Measurements from ENCODE around the gene CNN2.

CNN2 gene

GRCh38 chr19:1049106-1049505 lies 22.7 kb downstream of the CNN2 start:
- DNase-seq (ENCODE audit: low read depth) = no peak

GRCh38 chr19:1049800-1050199 lies 23.4 kb downstream of the CNN2 start:
- no peak for DNase-seq (ENCODE audit: low read depth)

- DNase-seq (ENCODE audit: low read depth) = no peak
Observed at GRCh38 chr19:1050989-1051788, 24.8 kb downstream of the CNN2 start.

GRCh38 chr19:1051791-1052190 lies 25.4 kb downstream of the CNN2 start:
- DNase-seq (ENCODE audit: low read depth) = no peak

GRCh38 chr19:1052349-1052975 lies 26.1 kb downstream of the CNN2 start:
- no peak for DNase-seq (ENCODE audit: low read depth)

GRCh38 chr19:1053176-1054101 lies 27.0 kb downstream of the CNN2 start:
- DNase-seq (ENCODE audit: low read depth) = no peak

GRCh38 chr19:1054102-1055027 lies 28.0 kb downstream of the CNN2 start:
- no peak for DNase-seq (ENCODE audit: low read depth)

GRCh38 chr19:1055028-1055425 lies 28.6 kb downstream of the CNN2 start:
- no peak for DNase-seq (ENCODE audit: low read depth)

- no peak for DNase-seq (ENCODE audit: low read depth)
Observed at GRCh38 chr19:1055886-1056620, 29.6 kb downstream of the CNN2 start.

GRCh38 chr19:1057176-1057855 lies 30.9 kb downstream of the CNN2 start:
- DNase-seq (ENCODE audit: low read depth) = no peak

GRCh38 chr19:1058112-1058511 lies 31.7 kb downstream of the CNN2 start:
- DNase-seq (ENCODE audit: low read depth) = no peak

GRCh38 chr19:1060689-1061088 lies 34.3 kb downstream of the CNN2 start:
- no peak for DNase-seq (ENCODE audit: low read depth)

- no peak for DNase-seq (ENCODE audit: low read depth)
Observed at GRCh38 chr19:1061987-1062386, 35.6 kb downstream of the CNN2 start.

GRCh38 chr19:1062387-1063029 lies 36.1 kb downstream of the CNN2 start:
- DNase-seq (ENCODE audit: low read depth) = no peak

GRCh38 chr19:1063030-1063908 lies 36.9 kb downstream of the CNN2 start:
- DNase-seq (ENCODE audit: low read depth) = no peak

GRCh38 chr19:1063909-1064660 lies 37.7 kb downstream of the CNN2 start:
- DNase-seq (ENCODE audit: low read depth) = no peak

GRCh38 chr19:1064661-1065605 lies 38.5 kb downstream of the CNN2 start:
- DNase-seq (ENCODE audit: low read depth) = no peak

All from stromal cell of bone marrow (primary cell).